Measurements from ENCODE around the gene PRKG1. TPM values are rescaled to one million over a fixed set of nuclear protein-coding genes. Genes with fewer than 3 reads are reported as not detected.
"Not testable (repeated sequence)": the region's sequence is repeated elsewhere in the genome, so short reads cannot be mapped to it uniquely, and the experiment has no call there.

PRKG1 gene
- total RNA-seq, 1 experiment from 2014 or later, result 0.21 TPM

- no TSS peak for BruUV-seq (replicated peaks)
- Mint-ChIP-seq H3K27ac (ENCODE audit: unreplicated experiment) (no peak overlapping the region), H3K27me3 (ENCODE audit: unreplicated experiment) (no peaks in the 10 kb centered on the region), H3K36me3 (ENCODE audit: insufficient read depth, unreplicated experiment) (no peaks in the 10 kb centered on the region), H3K4me3 (ENCODE audit: low read depth, unreplicated experiment) (no peak overlapping the region), H3K4me1 (ENCODE audit: low read depth, unreplicated experiment) (no peaks in the 10 kb centered on the region), H3K9me3 (ENCODE audit: low read depth, unreplicated experiment) (peaks cover 4% of the 10 kb centered on the region)
- DNase-seq, result no peak
- intact Hi-C loops (cut with micrococcal nuclease; ENCODE audit: unreplicated experiment), result no loop called here
- no peak for TF ChIP-seq CTCF (IDR thresholded peaks at IDR 0.05; ENCODE audit: unreplicated experiment)
- CTCF ChIA-PET, result no interaction called here
Measured at GRCh38 chr10:52198540-52198939, 1124.3 kb downstream of the PRKG1 start.

GRCh38 chr10:52204906-52205305, 1130.6 kb downstream of the PRKG1 start:
- H3K9me3 Mint-ChIP-seq (ENCODE audit: low read depth, unreplicated experiment); H3K36me3 Mint-ChIP-seq (ENCODE audit: insufficient read depth, unreplicated experiment); H3K27me3 Mint-ChIP-seq (ENCODE audit: unreplicated experiment); DNase-seq; H3K27ac Mint-ChIP-seq (ENCODE audit: unreplicated experiment); H3K4me1 Mint-ChIP-seq (ENCODE audit: low read depth, unreplicated experiment); H3K4me3 Mint-ChIP-seq (ENCODE audit: low read depth, unreplicated experiment); intact Hi-C loops (cut with micrococcal nuclease; ENCODE audit: unreplicated experiment); BruUV-seq (replicated peaks); CTCF ChIA-PET: not testable (repeated sequence)

- no TSS peak for BruUV-seq (replicated peaks)
- CTCF ChIA-PET, result no interaction called here
- H3K4me3 Mint-ChIP-seq (ENCODE audit: low read depth, unreplicated experiment), result no peak overlapping the region
- no peak for DNase-seq
- no peaks in the 10 kb centered on the region for H3K9me3 Mint-ChIP-seq (ENCODE audit: low read depth, unreplicated experiment)
- H3K4me1 Mint-ChIP-seq (ENCODE audit: low read depth, unreplicated experiment), result peaks cover 3% of the 10 kb centered on the region
- no peaks in the 10 kb centered on the region for H3K27me3 Mint-ChIP-seq (ENCODE audit: unreplicated experiment)
- intact Hi-C loops (cut with micrococcal nuclease; ENCODE audit: unreplicated experiment), result no loop called here
- H3K27ac Mint-ChIP-seq (ENCODE audit: unreplicated experiment), result no peak overlapping the region
- H3K36me3 Mint-ChIP-seq (ENCODE audit: insufficient read depth, unreplicated experiment), result no peaks in the 10 kb centered on the region
- TF ChIP-seq CTCF (IDR thresholded peaks at IDR 0.05; ENCODE audit: unreplicated experiment), result no peak
Measured at GRCh38 chr10:52208365-52208764, 1134.1 kb downstream of the PRKG1 start.

- no peaks in the 10 kb centered on the region for H3K9me3 Mint-ChIP-seq (ENCODE audit: low read depth, unreplicated experiment)
- peaks cover 7% of the 10 kb centered on the region for H3K4me1 Mint-ChIP-seq (ENCODE audit: low read depth, unreplicated experiment)
- no TSS peak for BruUV-seq (replicated peaks)
Measured at GRCh38 chr10:52210161-52210560, 1135.9 kb downstream of the PRKG1 start.

More at GRCh38 chr10:52210161-52210560, 1135.9 kb downstream of the PRKG1 start:
- CTCF ChIA-PET, result no interaction called here
- no peak for DNase-seq
- H3K27ac Mint-ChIP-seq (ENCODE audit: unreplicated experiment), result no peak overlapping the region
- no peak for TF ChIP-seq CTCF (IDR thresholded peaks at IDR 0.05; ENCODE audit: unreplicated experiment)
- intact Hi-C loops (cut with micrococcal nuclease; ENCODE audit: unreplicated experiment), result loop anchor here (10.0 kb wide), 3 partner anchors 245 to 825 kb away; partner anchors contain the start of gene CSTF2T
- H3K27me3 Mint-ChIP-seq (ENCODE audit: unreplicated experiment), result no peaks in the 10 kb centered on the region
- H3K36me3 Mint-ChIP-seq (ENCODE audit: insufficient read depth, unreplicated experiment), result no peaks in the 10 kb centered on the region
- H3K4me3 Mint-ChIP-seq (ENCODE audit: low read depth, unreplicated experiment), result no peak overlapping the region
